ENCODE results near the gene PEPD.

PEPD gene

DNA sequence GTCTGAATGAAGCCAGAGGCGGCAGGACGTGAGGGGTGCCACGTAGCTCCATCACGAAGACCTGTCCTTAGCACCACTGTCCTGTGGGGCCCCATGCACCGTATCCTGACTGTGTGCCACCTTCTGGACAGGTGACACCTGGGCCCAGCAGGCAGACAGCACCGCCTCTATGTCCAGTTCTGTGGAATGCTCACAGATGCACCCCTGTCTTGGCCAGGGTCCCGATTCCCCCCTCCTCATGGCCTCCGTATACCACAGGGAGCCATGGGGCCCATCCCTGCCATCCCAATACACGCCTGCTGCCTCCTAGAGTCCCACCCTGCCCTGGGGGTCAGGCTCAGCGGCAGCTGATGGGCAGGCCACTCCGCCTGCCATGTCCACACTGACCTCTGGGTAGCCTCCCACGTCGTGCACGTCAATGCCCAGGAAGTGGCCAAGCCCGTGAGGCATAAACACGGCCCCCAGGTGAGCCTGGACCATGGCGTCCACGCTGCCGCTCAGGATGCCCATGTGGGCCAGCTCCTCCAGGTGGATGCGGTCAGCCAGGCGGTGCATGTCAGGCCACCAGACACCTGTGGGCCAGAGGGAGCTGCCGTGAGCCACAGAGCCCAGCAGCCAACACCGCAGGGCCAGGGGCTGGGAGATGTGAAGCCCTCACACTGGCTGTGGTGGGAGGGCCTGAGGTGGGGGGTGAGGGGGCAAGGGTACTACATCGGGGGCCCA, 130.5 kb downstream of the PEPD start:
- in situ Hi-C loops (cut with MboI; ENCODE audit: low sequenced_read_pairs), result no loop called here

DNA sequence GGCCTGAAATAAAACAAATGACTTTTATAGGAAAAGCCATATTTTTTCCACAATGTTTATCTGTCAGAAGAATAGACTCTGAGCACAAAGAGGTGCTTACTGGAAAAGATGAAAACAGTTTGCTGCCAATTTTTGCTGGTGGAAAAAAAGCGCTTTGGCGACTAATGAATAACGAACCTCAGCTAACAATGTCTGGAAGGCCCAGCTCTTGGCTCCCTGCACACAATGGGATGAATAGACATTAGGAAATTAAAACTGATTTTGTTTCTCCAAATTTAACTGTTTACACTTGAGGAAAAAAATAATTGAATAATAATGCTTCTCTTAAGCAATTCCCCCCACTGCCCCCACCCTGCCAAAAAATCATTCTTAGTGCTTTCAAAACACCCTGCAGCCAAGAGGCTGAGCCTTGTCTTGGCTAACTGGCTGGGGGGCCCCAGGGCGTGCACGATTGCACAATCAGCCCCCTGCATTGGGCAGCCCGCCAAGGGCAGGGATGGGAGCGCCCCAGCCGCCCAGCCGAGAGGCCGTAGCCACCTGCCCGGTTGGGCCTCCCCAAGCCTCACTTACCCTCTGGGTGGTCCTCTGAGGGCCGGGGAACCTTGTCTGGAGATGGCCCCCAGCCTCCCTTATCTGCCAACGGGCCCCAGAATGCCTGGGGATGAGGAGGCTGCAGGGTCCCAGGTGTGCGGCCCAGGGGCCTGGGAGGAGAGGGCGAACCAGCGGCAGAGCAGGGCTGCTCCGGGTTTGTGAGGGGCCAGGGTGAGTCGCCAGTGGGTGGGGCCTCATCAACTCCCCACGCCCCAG, 131.3 kb downstream of the PEPD start:
- in situ Hi-C loops (cut with MboI; ENCODE audit: low sequenced_read_pairs), result no loop called here

DNA sequence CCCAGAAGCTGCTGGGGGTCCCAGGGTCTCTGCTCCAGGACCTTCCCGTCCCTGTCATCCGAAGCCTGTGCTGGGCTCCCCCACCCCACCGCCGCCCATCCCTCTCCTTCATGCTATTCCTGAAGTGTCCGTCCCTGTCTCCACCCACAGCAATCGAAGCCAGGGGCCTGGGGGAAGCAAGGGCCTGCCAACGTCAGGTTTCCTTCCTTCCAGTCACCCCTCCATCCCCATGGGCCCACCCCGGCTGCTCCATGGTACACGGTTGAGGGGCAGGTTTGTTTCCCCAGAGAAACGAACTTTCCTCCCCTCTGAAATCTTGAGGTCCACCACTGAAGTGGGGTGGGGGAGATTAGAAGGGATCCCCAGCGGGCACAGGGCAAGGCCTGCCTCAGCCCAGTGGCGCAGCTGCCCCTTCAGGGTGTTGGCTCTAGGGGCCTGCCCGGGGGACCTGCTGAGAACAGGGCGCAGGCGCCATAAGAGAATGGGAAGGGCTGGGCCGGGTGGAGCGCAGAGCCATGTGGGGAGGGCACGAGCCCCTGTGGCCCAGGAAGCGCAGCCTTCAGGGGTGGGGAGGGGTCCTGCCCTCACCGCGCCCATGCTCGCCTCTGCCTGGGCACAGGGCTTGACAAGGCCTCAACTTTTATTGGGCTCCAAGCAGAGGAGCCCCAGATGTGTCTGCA, 132.0 kb downstream of the PEPD start:
- in situ Hi-C loops (cut with MboI; ENCODE audit: low sequenced_read_pairs), result no loop called here

DNA sequence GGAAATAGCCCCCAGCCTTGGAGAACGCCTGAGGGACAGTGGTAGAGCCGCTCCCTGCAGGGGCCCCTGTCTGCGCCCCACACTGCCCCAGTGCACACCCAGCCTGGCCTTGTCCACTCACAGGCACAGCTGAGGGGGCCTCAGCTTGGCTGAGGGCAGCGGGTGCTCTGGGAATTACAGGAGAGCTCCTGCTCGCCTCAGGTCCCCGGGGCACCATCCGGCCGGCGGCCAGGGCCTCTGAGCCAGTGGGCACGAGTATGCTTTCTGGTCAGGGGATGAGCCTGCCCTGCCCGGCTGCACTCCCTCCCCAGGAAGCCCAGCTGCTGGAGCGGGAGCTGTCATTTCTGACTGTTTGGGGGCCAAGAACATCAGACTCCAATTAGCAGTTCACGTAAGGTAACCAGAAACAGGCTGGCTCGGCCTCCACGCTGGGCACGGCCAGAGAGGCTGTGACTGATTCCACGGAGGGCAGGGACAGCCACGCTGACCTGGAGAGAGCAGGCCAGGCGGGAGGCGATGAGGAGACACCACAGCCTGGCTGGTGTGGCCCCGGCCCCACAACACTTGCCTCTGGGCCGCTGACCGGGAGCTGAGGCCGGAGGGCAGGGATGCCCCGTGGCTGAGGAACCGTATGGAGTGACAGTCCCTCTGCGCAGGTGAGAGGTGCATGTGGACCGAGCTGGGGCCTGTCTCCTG, 132.7 kb downstream of the PEPD start:
- in situ Hi-C loops (cut with MboI; ENCODE audit: low sequenced_read_pairs), result no loop called here

DNA sequence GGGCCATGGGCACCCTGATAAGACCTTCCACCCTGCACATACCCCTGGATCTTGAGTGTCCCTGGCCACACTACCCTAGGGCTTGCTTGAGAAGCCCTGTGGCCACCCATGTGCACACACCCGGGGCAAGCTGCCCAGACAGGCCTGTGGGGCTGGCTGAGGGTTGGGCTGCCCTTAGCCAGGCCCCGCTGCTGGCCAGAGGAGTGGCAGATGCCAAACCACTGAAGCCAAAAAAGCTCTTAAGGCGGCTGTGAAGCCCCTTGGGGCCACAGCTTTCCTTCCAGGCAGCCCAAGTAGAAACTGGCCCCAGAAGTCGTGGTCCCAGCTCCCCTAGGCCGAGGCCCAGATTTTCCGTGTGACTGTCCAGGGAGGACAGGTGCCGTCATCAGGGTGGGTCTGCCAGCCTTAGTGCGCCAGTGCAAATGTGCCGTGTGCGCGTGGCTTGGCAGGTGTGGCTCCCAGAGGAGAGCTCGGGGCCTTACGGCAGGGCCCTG, 133.3 kb downstream of the PEPD start:
- in situ Hi-C loops (cut with MboI; ENCODE audit: low sequenced_read_pairs), result no loop called here

DNA sequence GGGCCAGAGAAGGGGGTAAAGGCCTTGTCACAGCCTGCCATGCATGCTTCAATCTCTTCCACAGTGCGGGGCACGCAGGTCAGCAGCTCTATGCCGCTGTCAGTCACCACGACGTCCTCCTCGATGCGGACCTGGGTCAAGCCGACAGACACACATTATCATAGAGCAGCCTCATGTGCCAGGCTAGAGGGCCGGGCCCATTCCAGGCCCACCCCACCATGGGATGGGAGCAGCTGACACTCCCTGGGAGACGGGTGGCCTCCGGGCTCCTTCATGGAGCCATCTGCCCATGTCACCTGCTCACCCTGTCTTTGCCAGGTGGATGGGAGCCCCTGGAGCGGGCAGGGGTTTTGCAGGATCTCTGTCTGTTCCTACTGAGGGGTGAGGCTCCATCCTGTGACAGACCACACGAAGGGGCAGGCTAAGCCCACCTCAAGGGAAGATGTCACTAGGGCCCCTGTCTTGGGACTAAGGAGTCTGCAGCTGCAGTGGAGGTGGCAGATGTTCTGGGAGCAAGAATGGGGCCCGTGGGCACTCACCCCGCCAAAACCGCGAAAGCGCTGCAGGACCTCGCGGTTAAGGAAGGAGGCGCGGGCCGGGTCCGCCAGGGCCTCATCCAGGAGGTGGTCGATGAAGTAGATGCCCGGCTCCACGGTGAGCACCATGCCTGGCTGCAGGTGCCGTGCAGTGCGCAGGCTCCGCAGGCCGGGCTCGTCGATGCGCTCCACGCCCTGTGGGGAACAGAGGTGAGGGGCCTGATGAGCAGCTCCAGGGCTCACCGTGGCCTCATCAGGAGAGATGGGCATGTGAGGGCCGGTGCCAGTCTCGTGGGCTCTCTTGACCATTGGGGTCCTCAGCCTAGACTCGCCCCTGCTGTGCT, 134.0 kb downstream of the PEPD start:
- in situ Hi-C loops (cut with MboI; ENCODE audit: low sequenced_read_pairs), result no loop called here

DNA sequence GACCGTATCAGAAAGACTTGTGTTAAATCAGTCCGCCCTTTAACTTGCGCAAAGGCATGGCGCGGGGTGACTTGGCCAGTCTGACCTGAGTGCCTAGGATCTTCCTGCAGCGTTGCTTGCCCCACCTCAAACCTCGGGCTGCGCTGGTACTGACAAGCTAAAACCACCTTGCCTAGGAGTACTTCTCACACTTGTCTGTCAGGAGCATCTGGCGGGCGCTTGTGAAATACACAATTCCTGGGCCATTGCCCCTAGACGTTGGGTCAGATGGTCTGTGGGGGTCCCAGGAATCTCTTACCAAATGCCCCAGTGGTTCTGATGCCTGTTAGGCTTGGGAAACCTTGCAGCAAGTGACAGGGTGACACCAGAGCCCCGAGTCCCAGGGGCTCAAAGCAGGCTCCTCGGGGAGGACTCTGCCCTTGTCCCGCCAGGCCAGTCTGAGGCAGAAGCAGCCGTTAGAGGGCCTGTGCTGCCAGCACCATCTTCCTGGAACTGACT, 135.2 kb downstream of the PEPD start:
- in situ Hi-C loops (cut with MboI; ENCODE audit: low sequenced_read_pairs), result no loop called here

DNA sequence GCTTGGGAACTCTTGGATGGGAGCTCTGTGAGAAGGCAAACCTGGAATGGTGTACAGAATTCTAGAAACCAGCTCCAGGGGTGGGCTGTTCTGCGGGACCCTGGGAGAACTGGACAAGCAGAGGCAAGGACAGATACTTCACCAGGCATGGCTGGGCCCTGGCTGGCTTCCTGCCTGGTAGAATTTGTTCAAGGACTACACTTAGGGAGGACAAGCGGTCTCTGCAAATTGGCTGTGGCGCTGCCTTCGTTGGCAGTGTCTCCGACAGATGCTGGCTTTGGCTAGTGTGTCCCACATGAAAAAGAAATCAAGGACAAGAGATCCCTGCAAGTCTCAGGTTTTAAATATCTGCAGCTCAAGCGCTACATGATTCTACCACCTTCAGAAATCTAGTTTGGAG, 135.6 kb downstream of the PEPD start:
- in situ Hi-C loops (cut with MboI; ENCODE audit: low sequenced_read_pairs), result no loop called here

DNA sequence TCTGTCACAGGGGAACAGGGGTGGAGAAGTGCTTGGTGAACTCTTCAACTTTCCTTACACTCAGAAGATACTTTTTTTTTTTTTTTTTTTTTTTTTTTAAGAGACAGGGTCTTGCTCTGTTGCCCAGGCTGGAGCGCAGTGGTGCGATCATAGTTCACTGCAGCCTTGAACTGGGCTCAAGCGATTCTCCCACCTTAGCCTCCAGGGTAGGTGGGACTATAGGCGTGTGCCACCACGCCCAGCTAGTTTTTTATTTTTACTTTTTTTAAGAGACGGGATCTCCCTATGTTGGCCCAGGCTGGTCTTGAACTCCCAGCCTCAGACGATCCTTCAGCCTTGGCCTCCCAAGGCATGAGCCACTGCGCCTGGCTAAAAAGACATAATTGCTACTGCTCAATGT, 136.6 kb downstream of the PEPD start:
- in situ Hi-C loops (cut with MboI; ENCODE audit: low sequenced_read_pairs), result no loop called here

DNA sequence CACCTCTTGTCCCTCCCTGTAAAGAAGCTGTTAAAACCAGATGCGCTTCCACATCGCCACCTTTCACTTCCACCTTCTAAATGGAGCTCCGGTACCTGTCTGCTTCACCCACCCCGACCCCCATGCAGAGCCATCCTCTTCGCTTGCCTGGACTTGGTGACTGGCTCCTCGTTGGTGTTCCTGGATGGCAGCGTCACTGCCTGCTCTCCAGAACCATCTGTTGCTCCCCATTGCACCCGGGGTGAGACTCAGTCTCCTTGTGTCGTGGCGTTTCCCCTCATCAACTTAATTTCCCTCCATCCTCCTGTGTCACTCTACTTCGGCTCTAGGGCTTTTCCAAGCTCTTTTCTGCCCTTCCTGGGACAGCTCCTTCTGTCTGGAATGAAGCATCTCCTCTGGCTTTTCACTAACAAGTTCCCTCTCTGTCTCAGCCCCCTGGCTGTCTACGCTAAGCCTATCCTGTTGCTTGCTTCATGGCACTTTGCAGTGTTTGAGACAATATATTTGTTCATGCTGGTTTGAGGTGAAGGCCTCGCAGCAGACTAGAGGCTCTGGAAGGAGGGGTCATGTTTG, 137.8 kb downstream of the PEPD start:
- in situ Hi-C loops (cut with MboI; ENCODE audit: low sequenced_read_pairs), result no loop called here

DNA sequence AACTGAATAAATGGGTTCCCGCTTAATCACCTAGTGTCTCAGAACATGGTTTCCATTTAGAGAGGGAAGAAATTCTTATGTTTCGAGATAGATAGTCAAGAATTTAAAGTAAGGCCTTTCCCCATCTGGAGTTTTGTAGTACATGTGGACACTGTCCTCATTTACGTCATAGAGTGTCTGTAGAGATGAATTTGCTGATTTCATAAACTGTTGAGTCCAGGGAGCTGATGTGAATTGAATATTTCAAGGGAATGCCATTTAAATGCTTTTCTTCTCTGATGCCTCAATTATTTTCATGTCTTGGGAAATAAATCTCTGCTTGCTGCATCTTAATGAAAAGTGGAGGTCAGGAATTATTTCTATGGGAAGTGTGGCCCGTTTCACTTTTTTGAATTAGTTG, 138.6 kb downstream of the PEPD start:
- in situ Hi-C loops (cut with MboI; ENCODE audit: low sequenced_read_pairs), result no loop called here

DNA sequence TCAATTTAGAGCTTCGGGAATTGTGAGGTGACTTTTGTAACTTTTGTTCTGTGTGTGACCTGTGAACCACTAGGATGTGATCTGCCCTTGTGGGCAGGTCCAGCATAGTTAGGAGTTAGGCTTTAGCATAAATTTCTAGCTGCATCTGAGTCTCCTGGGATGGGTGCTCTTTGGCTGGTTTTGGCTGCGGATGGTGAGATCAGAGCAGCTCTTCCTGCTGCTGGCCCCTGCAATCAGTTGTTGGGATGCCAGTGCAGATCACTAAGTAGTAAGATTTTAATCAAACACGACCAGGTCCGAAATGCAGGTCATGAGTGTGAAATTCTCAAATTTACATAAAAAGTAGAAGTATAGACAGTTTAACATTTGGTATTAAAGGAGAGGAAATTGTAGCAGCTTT, 139.6 kb downstream of the PEPD start:
- in situ Hi-C loops (cut with MboI; ENCODE audit: low sequenced_read_pairs), result no loop called here

DNA sequence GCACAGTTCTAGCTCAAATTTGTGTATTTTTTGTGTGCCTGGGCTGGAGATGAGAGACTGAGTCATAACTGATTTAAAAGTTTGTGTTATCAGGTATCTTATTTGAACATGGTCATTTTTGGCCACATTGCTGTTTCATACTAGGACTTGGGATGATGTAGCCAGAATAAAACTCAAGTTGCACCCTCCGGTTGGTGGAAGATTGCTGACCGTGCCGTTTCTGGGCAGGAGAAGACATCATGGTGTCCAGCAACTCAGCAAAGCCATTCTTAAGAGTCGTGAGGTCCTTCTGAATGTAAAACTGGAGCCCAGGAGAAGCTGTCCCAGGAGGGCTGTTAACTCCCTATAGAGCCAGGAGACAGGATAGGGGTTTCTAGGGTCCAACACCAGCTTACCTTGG, 140.5 kb downstream of the PEPD start:
- in situ Hi-C loops (cut with MboI; ENCODE audit: low sequenced_read_pairs), result no loop called here

DNA sequence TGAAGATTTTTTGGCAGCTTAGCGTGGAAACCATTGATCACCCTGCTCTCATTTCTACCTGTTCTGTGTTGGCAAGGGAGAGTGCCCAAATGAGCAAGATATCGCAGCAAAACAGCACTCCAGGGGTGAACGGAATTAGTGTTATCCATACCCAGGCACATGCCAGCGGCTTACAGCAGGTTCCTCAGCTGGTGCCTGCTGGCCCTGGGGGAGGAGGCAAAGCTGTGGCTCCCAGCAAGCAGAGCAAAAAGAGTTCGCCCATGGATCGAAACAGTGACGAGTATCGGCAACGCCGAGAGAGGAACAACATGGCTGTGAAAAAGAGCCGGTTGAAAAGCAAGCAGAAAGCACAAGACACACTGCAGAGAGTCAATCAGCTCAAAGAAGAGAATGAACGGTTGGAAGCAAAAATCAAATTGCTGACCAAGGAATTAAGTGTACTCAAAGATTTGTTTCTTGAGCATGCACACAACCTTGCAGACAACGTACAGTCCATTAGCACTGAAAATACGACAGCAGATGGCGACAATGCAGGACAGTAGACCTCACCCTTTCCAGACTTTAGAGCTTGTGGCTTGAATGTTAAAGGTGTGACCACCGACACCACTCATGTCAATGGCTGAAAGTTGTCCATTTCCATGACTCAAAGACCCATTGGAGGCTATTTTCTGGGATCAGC, 142.3 kb downstream of the PEPD start:
- in situ Hi-C loops (cut with MboI; ENCODE audit: low sequenced_read_pairs), result no loop called here

DNA sequence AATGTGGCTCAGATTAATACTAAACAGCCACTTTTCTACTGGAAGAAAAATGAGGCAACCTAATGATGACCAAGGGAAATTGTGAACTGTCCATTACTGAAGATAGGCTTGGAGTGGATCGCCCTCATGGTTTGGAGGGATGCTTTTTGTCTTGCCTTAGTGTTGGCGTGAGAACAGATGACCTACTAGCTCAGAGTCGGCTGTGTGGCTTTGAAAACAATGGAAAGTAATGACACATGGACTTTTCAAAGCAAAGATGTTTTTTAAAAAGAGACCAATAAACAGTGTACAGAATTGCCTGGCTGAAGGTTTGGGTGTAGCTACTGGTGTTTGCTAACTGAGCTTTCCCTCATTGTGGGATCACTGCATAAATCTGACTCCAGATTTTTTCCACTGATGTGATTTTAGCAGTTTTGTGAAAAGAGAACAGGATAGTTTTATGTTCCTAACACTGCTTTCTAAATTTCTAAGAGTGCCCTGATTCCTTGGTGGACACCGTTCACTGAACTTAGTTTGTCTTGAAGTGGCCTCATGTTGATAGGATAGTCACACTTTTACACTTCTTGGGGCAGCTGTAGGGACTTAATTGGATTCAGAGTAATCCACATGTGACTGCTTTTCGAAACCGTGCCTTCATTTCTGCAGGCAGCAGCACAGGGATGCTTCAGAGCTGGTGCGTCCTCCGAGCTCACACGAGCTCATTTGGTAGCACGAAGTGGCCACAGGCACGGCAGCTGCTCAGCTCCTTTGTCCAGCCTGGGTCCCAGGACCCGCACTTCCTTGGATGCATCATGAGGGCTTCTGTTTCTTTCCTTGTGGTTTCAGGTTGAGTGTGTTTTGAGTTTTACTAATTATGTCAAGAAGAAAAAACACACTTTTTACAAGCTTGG, 143.8 kb downstream of the PEPD start:
- in situ Hi-C loops (cut with MboI; ENCODE audit: low sequenced_read_pairs), result no loop called here

DNA sequence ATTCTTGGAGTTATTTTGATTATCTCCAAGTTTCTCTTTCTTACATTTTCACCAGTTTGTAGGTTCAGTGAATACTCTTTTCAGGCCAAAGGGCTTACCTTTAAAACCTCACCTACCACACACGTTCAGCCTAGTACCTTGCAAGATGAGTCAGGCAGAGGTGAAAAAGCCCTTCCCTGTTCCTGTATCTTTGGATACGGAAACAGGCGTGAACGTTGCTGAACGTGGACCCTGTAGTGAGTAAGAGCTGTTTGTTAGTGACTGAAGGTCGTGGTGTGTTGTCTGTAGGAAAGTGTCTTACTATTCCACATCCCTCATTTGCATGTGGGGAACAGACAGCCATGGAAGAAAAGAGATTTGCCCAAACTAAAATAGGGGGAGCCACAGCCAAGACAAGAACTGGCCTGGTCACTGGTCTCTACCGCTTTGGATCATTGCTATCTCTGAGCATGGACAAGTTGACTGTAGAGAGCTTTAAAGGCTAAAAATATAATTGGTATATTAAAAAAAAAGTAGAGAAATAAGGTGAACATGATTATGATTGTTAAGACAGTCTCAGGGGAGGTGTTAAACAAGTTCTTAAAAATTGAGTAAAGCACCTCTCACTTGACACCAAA, 144.5 kb downstream of the PEPD start:
- in situ Hi-C loops (cut with MboI; ENCODE audit: low sequenced_read_pairs), result no loop called here

DNA sequence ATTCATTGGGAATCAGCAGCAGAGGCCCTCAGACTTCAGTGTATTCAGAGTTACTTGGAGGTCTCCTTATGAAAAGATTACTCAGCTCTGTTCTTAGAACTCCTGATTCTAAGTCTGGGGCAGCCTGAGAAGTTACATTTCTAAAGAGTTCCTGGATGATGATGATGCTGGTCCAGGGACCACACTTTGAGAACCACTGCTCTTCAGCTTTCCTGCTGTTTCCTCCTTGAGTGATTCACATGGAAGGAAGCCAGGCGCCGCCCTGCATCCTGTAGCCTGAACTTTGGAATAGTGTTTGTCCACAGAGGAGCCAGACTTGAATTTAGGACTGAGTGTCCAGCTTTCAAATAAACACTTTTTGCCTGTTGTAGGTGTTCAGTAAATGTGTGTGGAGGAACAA, 145.2 kb downstream of the PEPD start:
- in situ Hi-C loops (cut with MboI; ENCODE audit: low sequenced_read_pairs), result no loop called here

DNA sequence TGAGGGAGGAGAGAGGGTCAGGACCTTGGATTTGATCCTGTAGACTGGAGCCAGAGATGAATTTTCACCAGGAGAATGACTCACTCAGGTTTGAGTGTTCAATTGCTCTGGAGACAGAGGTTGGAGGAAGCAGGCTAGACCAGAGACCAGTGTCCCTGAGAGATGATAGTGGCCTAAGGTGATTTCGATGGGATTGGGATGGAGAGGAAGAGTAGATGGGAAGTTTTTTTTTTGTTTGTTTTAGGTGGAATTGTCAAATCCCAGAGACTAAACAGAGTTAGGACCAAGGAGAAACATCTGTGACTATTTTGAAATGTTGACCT, 145.8 kb downstream of the PEPD start:
- in situ Hi-C loops (cut with MboI; ENCODE audit: low sequenced_read_pairs), result no loop called here

Data from HL-60/S4 (cell line).